K562 (cell line): ENCODE results near the gene AMIGO3. TPM values are rescaled to one million over a fixed set of nuclear protein-coding genes. Genes with fewer than 3 reads are reported as not detected.
A peak's percentile ranks its signal among the peaks of the same experiment; 100 is the strongest.

ENCODE experiments used
- ARID2 ChIP-seq: fragments of 450-650 bp; IDR thresholded peaks from 2 replicates; pipeline ENCODE4 v1.6.1; 2017; ENCODE audit warnings: antibody characterized with exemption, mild to moderate bottlenecking
- ATF6 ChIP-seq: sonication (generic); formaldehyde crosslinking; IDR thresholded peaks from 2 replicates; pipeline ENCODE4 v1.4.0; 2020; ENCODE audit warnings: mild to moderate bottlenecking, missing genetic modification reagents
- BRF2 ChIP-seq: IDR thresholded peaks from 3 replicates; pipeline ENCODE4 v1.6.1; 2011; ENCODE audit warnings: borderline replicate concordance, mild to moderate bottlenecking; ENCODE audit not compliant: insufficient read length, insufficient read depth
- CBFB ChIP-seq: sonication (generic); formaldehyde crosslinking; IDR thresholded peaks from 2 replicates; pipeline ENCODE4 v1.4.0; 2020; ENCODE audit warnings: mild to moderate bottlenecking, missing genetic modification reagents
- CHD4 ChIP-seq: fragments of 200-600 bp; sonication (generic); IDR thresholded peaks from 3 replicates; pipeline ENCODE4 v1.6.1; 2012; ENCODE audit warnings: low read depth, mild to moderate bottlenecking, mixed read lengths, low read length, inconsistent platforms; ENCODE audit not compliant: insufficient read depth, insufficient replicate concordance, poor library complexity, severe bottlenecking
- E2F5 ChIP-seq: sonication (generic); formaldehyde crosslinking; IDR thresholded peaks from 2 replicates; pipeline ENCODE4 v1.8.0; 2022; ENCODE audit warnings: mild to moderate bottlenecking, missing genetic modification reagents
- HCFC1 ChIP-seq: IDR thresholded peaks from 2 replicates; pipeline ENCODE4 v1.6.1; 2012; ENCODE audit warnings: low read depth, low read length, improper control_type of control experiment
- HMG20A ChIP-seq: fragments of 450-650 bp; formaldehyde crosslinking; conservative IDR thresholded peaks from 2 replicates; pipeline ENCODE4 v1.4.0; 2020; ENCODE audit warnings: mild to moderate bottlenecking, mixed read lengths
- IRF2 ChIP-seq: sonication (generic); formaldehyde crosslinking; IDR thresholded peaks from 2 replicates; pipeline ENCODE4 v1.8.1; 2022; ENCODE audit warnings: mild to moderate bottlenecking, missing genetic modification reagents
- KDM2B ChIP-seq: fragments of 250-450 bp; sonication (Bioruptor Pico); IDR thresholded peaks from 2 replicates; pipeline ENCODE4 v1.8.0; 2021; ENCODE audit warnings: mild to moderate bottlenecking, moderate library complexity
- MEIS2 ChIP-seq: fragments of 450-650 bp; IDR thresholded peaks from 2 replicates; pipeline ENCODE4 v1.6.1; 2014; ENCODE audit warnings: mild to moderate bottlenecking; ENCODE audit not compliant: partially characterized antibody
- MYBL2 ChIP-seq, 2 experiments: fragments of 450-650 bp in 1 of 2; sonication (generic) in 1 of 2; formaldehyde crosslinking in 1 of 2; IDR thresholded peaks; 2 replicates each; pipeline versions ENCODE4 v1.6.1 to v1.8.1; 2017 to 2022; ENCODE audit warnings: borderline replicate concordance in 1 of 2, inconsistent platforms in 1 of 2, low read depth in 1 of 2, mild to moderate bottlenecking in 1 of 2, missing genetic modification reagents in 1 of 2, moderate library complexity in 1 of 2
- NFATC3 ChIP-seq: fragments of 450-650 bp; IDR thresholded peaks from 2 replicates; pipeline ENCODE4 v1.6.1; 2017; ENCODE audit warnings: mild to moderate bottlenecking
- POLR2AphosphoS5 ChIP-seq: IDR thresholded peaks from 2 replicates; pipeline ENCODE4 v1.6.1; 2011; ENCODE audit warnings: mild to moderate bottlenecking, low read depth, low read length, moderate library complexity; ENCODE audit not compliant: control insufficient read depth, insufficient read depth
- RAD51 ChIP-seq: fragments of 450-650 bp; IDR thresholded peaks from 2 replicates; pipeline ENCODE4 v1.7.1; 2016; ENCODE audit warnings: low read depth, mild to moderate bottlenecking, borderline replicate concordance
- RUNX1 ChIP-seq: sonication (generic); IDR thresholded peaks from 2 replicates; pipeline ENCODE4 v1.6.1; 2016; ENCODE audit warnings: antibody characterized with exemption, low read depth
- SMARCB1 ChIP-seq: IDR thresholded peaks from 2 replicates; pipeline ENCODE4 v1.6.1; 2011; ENCODE audit warnings: improper control_type of control experiment, low read depth; ENCODE audit not compliant: insufficient read length
- SRSF1 ChIP-seq: fragments of 200-400 bp; formaldehyde crosslinking; IDR thresholded peaks from 2 replicates; pipeline ENCODE4 v1.6.1; 2017; ENCODE audit warnings: mild to moderate bottlenecking, low read depth, low read length, moderate library complexity
- TBP ChIP-seq: optimal IDR thresholded peaks from 2 replicates; pipeline ENCODE3; 2011; ENCODE audit warnings: low read depth, low read length, improper control_type of control experiment
- TEAD2 ChIP-seq: fragments of 450-650 bp; IDR thresholded peaks from 2 replicates; pipeline ENCODE4 v1.6.1; 2016; ENCODE audit warnings: missing genetic modification characterization, control low read depth, missing compliant biosample characterization
- THRAP3 ChIP-seq: fragments of 450-650 bp; IDR thresholded peaks from 2 replicates; pipeline ENCODE4 v1.6.1; 2016; ENCODE audit warnings: mild to moderate bottlenecking, inconsistent platforms, borderline replicate concordance
- ZFX ChIP-seq: sonication (generic); formaldehyde crosslinking; IDR thresholded peaks from 2 replicates; pipeline ENCODE4 v1.8.0; 2022; ENCODE audit warnings: mild to moderate bottlenecking, missing genetic modification reagents, moderate library complexity
- ZNF134 ChIP-seq: fragments of 250-450 bp; sonication (Bioruptor Pico); conservative IDR thresholded peaks from 2 replicates; pipeline ENCODE4 v1.4.0; 2020
- ZNF23 ChIP-seq: fragments of 250-450 bp; sonication (Bioruptor Pico); IDR thresholded peaks from 2 replicates; pipeline ENCODE4 v1.4.0; 2020; ENCODE audit warnings: mild to moderate bottlenecking
- ZNF583 ChIP-seq: fragments of 250-450 bp; sonication (Bioruptor Pico); IDR thresholded peaks from 2 replicates; pipeline ENCODE4 v1.4.0; 2020
- ZSCAN29 ChIP-seq: fragments of 450-650 bp; IDR thresholded peaks from 2 replicates; pipeline ENCODE4 v1.6.1; 2017
- polyA plus RNA-seq, 8 experiments: library from polyadenylated mRNA; depleted of rRNA in 4 of 8; stranded (reverse) in 5 of 8; unstranded in 3 of 8; fragments of >200 nt; fragmentation: Nextera tagmentation in 2 of 8; fragmentation: Illumina TruSeq in 1 of 8; extraction: Ambion mirVana in 2 of 8; extraction: Trizol in 1 of 8; gene quantifications; 2 replicates each; pipeline versions ENCODE4 v1.2.1 to v1.2.3, GENCODE V29; 2011 to 2014; ENCODE audit warnings: inconsistent platforms in 1 of 8, missing spikeins in 1 of 8
- total RNA-seq, 7 experiments: library from RNA; depleted of rRNA in 6 of 7; stranded (reverse); fragments of >200 nt in 6 of 7; fragmentation: Illumina TruSeq in 2 of 7; extraction: Trizol in 2 of 7; gene quantifications; 2 replicates each; pipeline versions ENCODE4 v1.2.1 to v1.2.3, GENCODE V29; 2011 to 2021; ENCODE audit warnings: low replicate concordance in 1 of 7

Gene AMIGO3
- total and polyA plus RNA-seq, 9 of the 15 experiments (the other 6 are each of a cell fraction or from before 2014, with no cell fraction given), result 0.13 to 2.8 (median 0.44) TPM; not detected in 4

- no peak for TF ChIP-seq E2F5 (CRISPR knock-in tag)
- no peak for TF ChIP-seq RUNX1
- no peak; the same call in 1 of the 2 replicates for TF ChIP-seq ATF6 (CRISPR knock-in tag)
- no peak for TF ChIP-seq TEAD2 (tag)
- TF ChIP-seq HMG20A, result no peak
- no peak for TF ChIP-seq ZNF134 (CRISPR knock-in tag)
- peak; percentile 6 for TF ChIP-seq TBP
- no peak for TF ChIP-seq CBFB (CRISPR knock-in tag)
- peak; percentile 91 for TF ChIP-seq ZFX (CRISPR knock-in tag)
- TF ChIP-seq KDM2B, result no peak
- no peak for TF ChIP-seq THRAP3
- no peak for TF ChIP-seq MEIS2
- TF ChIP-seq IRF2, result no peak
- TF ChIP-seq ZSCAN29, result no peak
- peak; percentile 73 for TF ChIP-seq HCFC1
- peak; percentile 11; the same call in 1 of the 2 replicates for TF ChIP-seq RAD51
- TF ChIP-seq BRF2, result no peak
- TF ChIP-seq ZNF23 (CRISPR knock-in tag), result no peak
- no peak for TF ChIP-seq CHD4
- TF ChIP-seq POLR2AphosphoS5, result peak; percentile 3; the same call in 1 of the 2 replicates
- TF ChIP-seq SRSF1, result no peak
- no peak for TF ChIP-seq ZNF583 (CRISPR knock-in tag)
- no peak for TF ChIP-seq ARID2
- TF ChIP-seq SMARCB1, result no peak
- TF ChIP-seq NFATC3, result no peak
- TF ChIP-seq MYBL2 (IDR thresholded peaks at IDR 0.05; ENCODE audit: low read depth), result no peak; the same call in 1 of the 2 replicates
- TF ChIP-seq MYBL2 (CRISPR knock-in tag; IDR thresholded peaks at IDR 0.05; ENCODE audit: borderline replicate concordance), result no peak
Observed at GRCh38 chr3:49723628-49724551, 4.4 kb upstream of the AMIGO3 start, which contains the start of gene GMPPB (continued).
